Lower leg skin (tissue), 4 donors: ENCODE measurements around the gene ZNF385C. TPM values are rescaled to one million over a fixed set of nuclear protein-coding genes. Genes with fewer than 3 reads are reported as not detected.

ENCODE experiments used
- DNase-seq, 2 donors: peaks; one replicate each; pipeline ENCODE4 v3.0.0-alpha.2; 2019; ENCODE audit warnings: low spot score in 2 of 2
- H3K4me3 ChIP-seq: fragments of 200-600 bp; sonication (generic); 2 replicates; pipeline ENCODE4 v1.5.1; 2017; ENCODE audit warnings: mild to moderate bottlenecking, low read depth; ENCODE audit not compliant: poor library complexity, severe bottlenecking
- POLR2A ChIP-seq, 2 donors: fragments of 450-650 bp; IDR thresholded peaks; one replicate each; pipeline ENCODE4 v1.6.1; 2016 to 2017; ENCODE audit warnings: antibody characterized with exemption in 2 of 2, mild to moderate bottlenecking in 1 of 2, moderate library complexity in 1 of 2
- WGBS, 2 donors: methylation state at CpG; one replicate each; pipeline ENCODE4 v1.1.5; 2018; 5-methylcytosine and 5-hydroxymethylcytosine counted together
- intact Hi-C: fragments of 100-400 bp; cut with DNase I; formaldehyde crosslinking; loops from one replicate; pipeline ENCODE4 v1.15.0; 2023; ENCODE audit warnings: low total_unique reads
- total RNA-seq, 4 donors: library from RNA; depleted of rRNA; stranded (reverse); fragments of >200 nt; gene quantifications; one replicate each; pipeline ENCODE4 v1.1.0, GENCODE V29; 2016
- TF ChIP-seq, protein P1 (sequence below), 3 donors: fragments of 450-650 bp; IDR thresholded peaks; one replicate each; pipeline ENCODE4 v1.5.1; 2016; ENCODE audit warnings: antibody characterized with exemption in 3 of 3, mild to moderate bottlenecking in 3 of 3, moderate library complexity in 2 of 3

The ZNF385C gene
- total RNA-seq, 4 donors from 2014 or later = 0.29 to 1.3 TPM; not detected in 2

DNA sequence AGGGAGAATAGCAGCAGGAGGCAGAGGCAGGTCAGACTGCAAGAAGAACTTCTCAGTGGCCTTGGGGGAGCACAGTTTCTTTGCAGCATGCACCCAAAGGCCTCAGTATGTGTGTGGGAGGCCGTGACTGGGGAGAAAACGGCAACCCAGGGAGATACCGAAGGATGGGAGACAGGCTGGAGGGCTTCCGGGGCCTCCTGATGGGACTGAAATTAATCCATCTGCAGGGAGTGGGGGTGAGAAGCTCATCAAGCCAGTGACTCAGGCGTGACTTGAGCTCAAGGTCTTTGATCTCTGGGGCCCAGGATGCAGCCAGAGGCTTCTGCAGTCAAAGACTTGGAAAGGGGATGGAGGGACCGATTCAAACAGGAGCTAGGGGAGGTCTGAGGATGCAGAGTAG is 42.8 kb downstream of the ZNF385C start:
- no peak for TF ChIP-seq POLR2A (IDR thresholded peaks at IDR 0.05)
- TF ChIP-seq, protein P1, sequence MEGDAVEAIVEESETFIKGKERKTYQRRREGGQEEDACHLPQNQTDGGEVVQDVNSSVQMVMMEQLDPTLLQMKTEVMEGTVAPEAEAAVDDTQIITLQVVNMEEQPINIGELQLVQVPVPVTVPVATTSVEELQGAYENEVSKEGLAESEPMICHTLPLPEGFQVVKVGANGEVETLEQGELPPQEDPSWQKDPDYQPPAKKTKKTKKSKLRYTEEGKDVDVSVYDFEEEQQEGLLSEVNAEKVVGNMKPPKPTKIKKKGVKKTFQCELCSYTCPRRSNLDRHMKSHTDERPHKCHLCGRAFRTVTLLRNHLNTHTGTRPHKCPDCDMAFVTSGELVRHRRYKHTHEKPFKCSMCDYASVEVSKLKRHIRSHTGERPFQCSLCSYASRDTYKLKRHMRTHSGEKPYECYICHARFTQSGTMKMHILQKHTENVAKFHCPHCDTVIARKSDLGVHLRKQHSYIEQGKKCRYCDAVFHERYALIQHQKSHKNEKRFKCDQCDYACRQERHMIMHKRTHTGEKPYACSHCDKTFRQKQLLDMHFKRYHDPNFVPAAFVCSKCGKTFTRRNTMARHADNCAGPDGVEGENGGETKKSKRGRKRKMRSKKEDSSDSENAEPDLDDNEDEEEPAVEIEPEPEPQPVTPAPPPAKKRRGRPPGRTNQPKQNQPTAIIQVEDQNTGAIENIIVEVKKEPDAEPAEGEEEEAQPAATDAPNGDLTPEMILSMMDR (IDR thresholded peaks at IDR 0.05) = no peak
- WGBS, 2 donors = 53 to 64% methylated on average over 6 of the region's 6 CpGs
- DNase-seq = no peak
- no peak overlapping the region for H3K4me3 ChIP-seq
- intact Hi-C loops = no loop called here

DNA sequence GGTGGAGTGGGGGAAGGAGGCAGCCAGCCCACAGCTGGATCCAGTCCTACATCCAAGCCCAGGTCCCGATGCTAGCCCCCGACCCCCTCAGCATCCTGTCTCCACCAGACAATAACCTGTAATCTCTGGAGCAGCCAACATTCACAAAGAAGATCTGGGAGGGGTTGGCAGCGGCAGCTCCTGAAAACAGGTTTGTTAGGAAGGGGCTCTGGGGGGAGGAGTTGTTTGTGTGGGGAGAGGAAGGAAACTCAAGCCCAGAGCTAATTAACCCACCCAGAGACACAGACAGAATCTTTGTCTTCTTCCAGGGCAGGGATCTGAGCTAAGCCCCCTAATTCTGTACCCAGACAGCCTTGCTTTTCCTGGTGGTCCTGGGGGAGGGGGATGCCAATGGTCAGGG is 43.2 kb downstream of the ZNF385C start:
- no peak for TF ChIP-seq POLR2A (IDR thresholded peaks at IDR 0.05)
- TF ChIP-seq, protein P1 (IDR thresholded peaks at IDR 0.05) = no peak
- no peak overlapping the region for H3K4me3 ChIP-seq
- 27 to 35% methylated on average over 3 of the region's 3 CpGs for WGBS, 2 donors
- DNase-seq = no peak
- intact Hi-C loops = no loop called here

DNA sequence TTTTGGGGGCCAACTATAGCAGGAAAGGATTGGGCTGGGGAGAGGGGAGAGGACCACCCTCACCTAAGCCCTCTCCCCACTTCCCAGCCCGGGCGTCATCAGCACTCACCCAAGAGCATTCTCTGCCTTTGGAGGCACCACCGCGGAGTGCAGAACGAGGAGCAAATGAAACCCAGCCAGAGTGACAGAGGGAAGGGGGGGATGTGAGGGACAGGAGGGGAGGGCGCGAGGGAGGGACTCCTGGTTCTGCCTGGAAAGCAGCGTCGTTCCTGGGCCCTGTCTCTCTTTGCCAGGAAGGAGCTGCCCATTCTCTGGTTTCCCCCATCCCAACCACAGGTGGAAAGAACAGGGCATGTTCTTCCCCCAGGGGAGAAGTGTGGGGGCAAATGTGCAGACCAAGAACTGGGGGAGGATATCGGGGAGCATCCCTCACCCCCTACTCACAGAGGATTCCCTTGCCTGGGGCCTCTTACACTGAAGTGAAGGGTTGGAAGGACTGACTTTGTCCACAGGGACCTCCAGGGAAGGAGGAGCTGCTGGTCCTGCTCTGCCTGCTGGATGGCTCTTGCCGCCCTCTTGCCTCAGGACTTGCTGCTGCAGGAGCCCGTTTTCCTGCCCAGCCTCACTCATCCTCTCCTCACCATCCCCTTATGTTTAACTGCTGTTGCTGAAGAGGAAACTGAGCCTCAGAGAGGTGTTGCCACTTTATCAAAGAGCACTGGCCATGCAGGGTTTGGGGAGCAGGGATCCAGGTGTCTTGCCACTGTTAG is 44.4 kb downstream of the ZNF385C start:
- intact Hi-C loops = no loop called here
- TF ChIP-seq, protein P1 (IDR thresholded peaks at IDR 0.05) = no peak
- H3K4me3 ChIP-seq = no peak overlapping the region
- 26 to 32% methylated on average over 12 of the region's 12 CpGs for WGBS, 2 donors
- DNase-seq = no peak

DNA sequence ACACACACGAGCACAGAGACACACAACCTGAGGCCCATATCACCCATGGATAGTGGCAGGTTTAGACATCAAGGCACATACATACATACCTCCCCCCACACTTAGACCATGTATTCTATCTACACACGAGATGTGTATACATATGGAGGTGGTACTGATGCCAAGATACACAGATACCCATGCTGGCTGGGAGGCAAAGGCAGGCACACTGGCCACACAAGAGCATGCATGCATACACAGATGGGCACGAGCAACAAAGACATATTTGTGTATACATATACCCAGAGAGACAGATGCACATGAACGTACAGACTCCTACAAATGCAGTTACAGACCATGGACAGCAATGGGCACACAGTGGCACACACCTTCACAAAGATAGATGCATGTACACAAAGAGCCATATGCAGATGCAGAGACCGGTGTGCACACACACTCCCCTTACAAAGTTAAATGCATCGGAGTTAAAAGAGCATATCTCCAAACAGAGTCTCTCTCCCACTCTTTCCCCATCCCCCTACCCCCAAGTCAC is 45.9 kb downstream of the ZNF385C start:
- WGBS, 2 donors = 78 to 87% methylated on average over 6 of the region's 6 CpGs
- intact Hi-C loops = no loop called here

DNA sequence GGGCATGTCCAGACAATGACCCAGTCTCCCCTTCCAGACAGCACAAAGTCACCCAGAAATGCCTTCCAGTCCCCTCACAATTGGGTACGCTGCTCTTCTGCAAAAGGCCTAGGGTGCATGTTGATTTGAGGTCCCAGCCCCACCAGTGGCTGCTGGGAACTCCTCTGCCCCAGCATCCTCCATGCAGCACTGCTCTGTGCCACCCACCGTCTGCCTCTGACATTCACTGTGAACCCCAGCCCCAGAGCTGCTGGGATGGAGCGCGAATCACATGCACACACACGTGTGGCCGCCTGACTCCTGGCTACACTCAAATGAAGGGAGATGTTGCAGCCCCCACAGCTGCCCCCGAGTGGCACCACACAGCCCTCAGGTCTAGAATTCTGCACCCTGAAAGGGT is 46.6 kb downstream of the ZNF385C start:
- intact Hi-C loops = no loop called here
- TF ChIP-seq POLR2A (IDR thresholded peaks at IDR 0.05) = no peak
- TF ChIP-seq, protein P1 (IDR thresholded peaks at IDR 0.05) = no peak
- WGBS, 2 donors = 88 to 90% methylated on average over 3 to 7 of the region's 7 CpGs
- H3K4me3 ChIP-seq = no peak overlapping the region
- DNase-seq = no peak

More for the DNA sequence above, 45.9 kb downstream of the ZNF385C start:
- H3K4me3 ChIP-seq = no peak overlapping the region
- no peak for DNase-seq
- TF ChIP-seq POLR2A (IDR thresholded peaks at IDR 0.05) = no peak
- TF ChIP-seq, protein P1 (IDR thresholded peaks at IDR 0.05) = no peak
